Thyroid gland (tissue), 4 donors: ENCODE data around the gene GPC6.

Experiments used
- POLR2A ChIP-seq, 2 donors: fragments of 450-650 bp; IDR thresholded peaks; one replicate each; pipeline ENCODE4 v1.6.1; 2017; ENCODE audit warnings: antibody characterized with exemption in 2 of 2, mild to moderate bottlenecking in 2 of 2, moderate library complexity in 1 of 2
- TF ChIP-seq, protein P1 (sequence below), 6 experiments: fragments of 200-600 bp in 3 of 6; fragments of 450-650 bp in 3 of 6; sonication (generic) in 3 of 6; IDR thresholded peaks; one replicate each; pipeline ENCODE4 v1.5.1; 2016 to 2019; ENCODE audit warnings: antibody characterized with exemption in 6 of 6, mild to moderate bottlenecking in 2 of 6, inconsistent platforms in 1 of 6, moderate library complexity in 1 of 6

DNA sequence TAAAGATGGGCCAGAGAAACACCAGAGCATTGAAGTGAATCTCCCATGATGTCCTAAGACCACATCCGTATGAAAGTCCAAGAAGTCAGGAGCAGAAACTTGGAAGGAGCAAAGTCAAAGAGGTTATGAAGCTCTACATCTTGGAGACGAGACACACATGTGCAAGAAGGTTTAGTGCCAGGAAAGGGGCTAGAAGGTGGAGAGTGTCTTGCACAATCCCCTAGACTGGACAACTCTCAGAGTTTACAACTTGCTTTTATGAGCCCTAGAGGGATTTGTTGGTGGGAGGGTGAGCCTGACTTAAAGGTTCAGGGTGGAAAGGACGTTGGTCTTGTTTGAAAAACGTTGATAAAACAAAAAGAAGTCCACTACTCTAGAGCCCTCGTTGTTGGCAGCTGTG lies 150.6 kb downstream of the GPC6 start:
- TF ChIP-seq, protein P1, sequence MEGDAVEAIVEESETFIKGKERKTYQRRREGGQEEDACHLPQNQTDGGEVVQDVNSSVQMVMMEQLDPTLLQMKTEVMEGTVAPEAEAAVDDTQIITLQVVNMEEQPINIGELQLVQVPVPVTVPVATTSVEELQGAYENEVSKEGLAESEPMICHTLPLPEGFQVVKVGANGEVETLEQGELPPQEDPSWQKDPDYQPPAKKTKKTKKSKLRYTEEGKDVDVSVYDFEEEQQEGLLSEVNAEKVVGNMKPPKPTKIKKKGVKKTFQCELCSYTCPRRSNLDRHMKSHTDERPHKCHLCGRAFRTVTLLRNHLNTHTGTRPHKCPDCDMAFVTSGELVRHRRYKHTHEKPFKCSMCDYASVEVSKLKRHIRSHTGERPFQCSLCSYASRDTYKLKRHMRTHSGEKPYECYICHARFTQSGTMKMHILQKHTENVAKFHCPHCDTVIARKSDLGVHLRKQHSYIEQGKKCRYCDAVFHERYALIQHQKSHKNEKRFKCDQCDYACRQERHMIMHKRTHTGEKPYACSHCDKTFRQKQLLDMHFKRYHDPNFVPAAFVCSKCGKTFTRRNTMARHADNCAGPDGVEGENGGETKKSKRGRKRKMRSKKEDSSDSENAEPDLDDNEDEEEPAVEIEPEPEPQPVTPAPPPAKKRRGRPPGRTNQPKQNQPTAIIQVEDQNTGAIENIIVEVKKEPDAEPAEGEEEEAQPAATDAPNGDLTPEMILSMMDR (IDR thresholded peaks at IDR 0.05) = no peak
- TF ChIP-seq POLR2A (IDR thresholded peaks at IDR 0.05) = no peak
